Panc1 (cell line): Measurements from ENCODE around the gene PCDHGA6. TPM values are rescaled to one million over a fixed set of nuclear protein-coding genes. Genes with fewer than 3 reads are reported as not detected.

Source experiments
- ATAC-seq: fragments of 200-7000 bp; cut with Tn5 transposase; 2 replicates; pipeline ENCODE4 v1.9.1; 2020; ENCODE audit warnings: mild to moderate bottlenecking, moderate library complexity
- BruUV-seq: library from RNA; stranded (reverse); fragments of 400-500 nt; replicated peaks from 2 replicates; lab custom pipeline; 2021; lab: Mats Ljungman, UMichigan
- CTCF ChIA-PET: fragments of 300-600 bp; sonication (Branson Sonifier 250); formaldehyde crosslinking; loops from one replicate; lab custom pipeline; 2022; ENCODE audit warnings: antibody characterized with exemption; lab: Charles Lee
- POLR2A ChIA-PET: fragments of 300-600 bp; sonication (Branson Sonifier 250); formaldehyde crosslinking; loops from one replicate; lab custom pipeline; 2022; ENCODE audit warnings: antibody characterized with exemption; lab: Charles Lee
- DNase-seq: peaks from one replicate; pipeline ENCODE4 v3.0.0-alpha.2; 2010; ENCODE audit warnings: low read depth, low spot score
- H3K27ac ChIP-seq: 2 replicates; pipeline ENCODE4 v1.5.1; 2011; ENCODE audit warnings: mild to moderate bottlenecking, low read length, inconsistent platforms
- H3K27me3 ChIP-seq: fragments of 200-500 bp; sonication (Bioruptor generic); 2 replicates; pipeline ENCODE4 v1.6.0; 2014; ENCODE audit warnings: low read length, inconsistent platforms; ENCODE audit not compliant: control insufficient read depth, insufficient read depth
- H3K36me3 ChIP-seq: fragments of 200-500 bp; sonication (Bioruptor generic); 2 replicates; pipeline ENCODE4 v1.5.1; 2014; ENCODE audit warnings: inconsistent platforms, mild to moderate bottlenecking, low read length, moderate library complexity; ENCODE audit not compliant: control insufficient read depth, insufficient read depth
- H3K4me1 ChIP-seq: 2 replicates; pipeline ENCODE4 v1.5.1; 2011; ENCODE audit warnings: inconsistent platforms, mild to moderate bottlenecking, low read length, moderate library complexity; ENCODE audit not compliant: control insufficient read depth, insufficient read depth
- H3K4me3 ChIP-seq, 2 experiments: 2 replicates each; pipeline ENCODE4 v1.5.1; 2011 to 2012; ENCODE audit warnings: low read depth in 2 of 2, low read length in 2 of 2, mild to moderate bottlenecking in 2 of 2, inconsistent platforms in 1 of 2, moderate library complexity in 1 of 2
- H3K9me3 ChIP-seq: fragments of 200-500 bp; sonication (Bioruptor generic); 2 replicates; pipeline ENCODE4 v1.5.1; 2014; ENCODE audit warnings: low read depth, mild to moderate bottlenecking, inconsistent platforms, low read length, moderate library complexity; ENCODE audit not compliant: control insufficient read depth, insufficient read depth
- CTCF ChIP-seq: fragments of 450-650 bp; IDR thresholded peaks from 2 replicates; pipeline ENCODE4 v1.5.1; 2017; ENCODE audit warnings: mild to moderate bottlenecking
- POLR2AphosphoS5 ChIP-seq: IDR thresholded peaks from 2 replicates; pipeline ENCODE4 v1.6.1; 2012; ENCODE audit warnings: mild to moderate bottlenecking, low read depth, low read length, moderate library complexity
- REST ChIP-seq, 2 experiments: IDR thresholded peaks; 2 replicates each; pipeline ENCODE4 v1.6.1; 2011 to 2012; ENCODE audit warnings: low read depth in 2 of 2, control low read depth in 1 of 2, low read length in 1 of 2, mild to moderate bottlenecking in 1 of 2, moderate library complexity in 1 of 2; ENCODE audit not compliant: insufficient read depth in 1 of 2
- SIN3A ChIP-seq: IDR thresholded peaks from 2 replicates; pipeline ENCODE4 v1.6.1; 2012; ENCODE audit warnings: low read depth, mild to moderate bottlenecking, low read length, moderate library complexity, borderline replicate concordance; ENCODE audit not compliant: insufficient read depth
- TCF7L2 ChIP-seq: IDR thresholded peaks from 2 replicates; pipeline ENCODE4 v1.6.1; 2011; ENCODE audit warnings: mild to moderate bottlenecking, low read depth, low read length, inconsistent platforms
- in situ Hi-C: cut with HindIII; loops from 2 replicates; pipeline ENCODE4 v1.10.0; 2016; ENCODE audit warnings: low sequenced_read_pairs, low pct_unique_long_range_greater_than_20kb
- intact Hi-C: fragments of 100-400 bp; cut with micrococcal nuclease; formaldehyde crosslinking; loops from one replicate; pipeline ENCODE4 v1.10.0; 2022; ENCODE audit not compliant: unreplicated experiment
- total RNA-seq: library from RNA; stranded (reverse); gene quantifications from one replicate; pipeline ENCODE4 v1.2.1, GENCODE V29; 2021; ENCODE audit not compliant: unreplicated experiment

Gene PCDHGA6
- total RNA-seq, 1 experiment from 2014 or later, result 0.59 TPM

- Histone ChIP-seq H3K27me3 (no peaks in the 10 kb centered on the region), H3K4me3 (no peak overlapping the region), H3K27ac (no peak overlapping the region), H3K36me3 (no peaks in the 10 kb centered on the region), H3K9me3 (no peaks in the 10 kb centered on the region), H3K4me1 (no peaks in the 10 kb centered on the region)
- in situ Hi-C loops, result no loop called here
- POLR2A ChIA-PET, result no interaction called here
- DNase-seq (no peak), ATAC-seq (no peak)
- intact Hi-C loops, result loop anchor here (10.0 kb wide), 1 partner anchor 169 kb away; no protein-coding TSS in a partner anchor
- BruUV-seq, result no TSS peak
- CTCF ChIA-PET, result interaction anchor here (0.8 kb wide), 1 partner anchor 202 kb away, joined by 3 read pairs; no protein-coding TSS in a partner anchor
- no peak for TF ChIP-seq TCF7L2
- TF ChIP-seq POLR2AphosphoS5, result no peak
- TF ChIP-seq SIN3A, result no peak
- TF ChIP-seq CTCF, result no peak
- TF ChIP-seq REST (IDR thresholded peaks at IDR 0.05; ENCODE audit: insufficient read depth in 1 of 2, low read depth in 2 of 2, low read length in 1 of 2), result no peak
Measured at GRCh38 chr5:141356133-141356532, 17.6 kb upstream of the PCDHGA6 start.

GRCh38 chr5:141356950-141357349, 16.7 kb upstream of the PCDHGA6 start:
- H3K9me3 ChIP-seq, result no peaks in the 10 kb centered on the region
- no peak for DNase-seq
- ChIA-PET POLR2A (no interaction called here), CTCF (no interaction called here)
- no peaks in the 10 kb centered on the region for H3K36me3 ChIP-seq
- ATAC-seq, result no peak
- peak; percentile 39 to 66; a peak in 2 of 4 replicates for TF ChIP-seq REST (IDR thresholded peaks at IDR 0.05; ENCODE audit: insufficient read depth in 1 of 2, low read depth in 2 of 2, low read length in 1 of 2)
- TF ChIP-seq SIN3A, result no peak
- in situ Hi-C loops, result no loop called here
- no peaks in the 10 kb centered on the region for H3K4me1 ChIP-seq
- H3K4me3 ChIP-seq, result no peak overlapping the region
- H3K27me3 ChIP-seq, result no peaks in the 10 kb centered on the region
- H3K27ac ChIP-seq, result no peak overlapping the region
- BruUV-seq, result no TSS peak
- intact Hi-C loops, result loop anchor here (10.0 kb wide), 1 partner anchor 168 kb away; no protein-coding TSS in a partner anchor
